ENCODE measurements around the gene XRCC3. TPM values are rescaled to one million over a fixed set of nuclear protein-coding genes. Genes with fewer than 3 reads are reported as not detected.

The XRCC3 gene
- total and polyA plus RNA-seq, 4 donors = 1.7 to 14.1 (median 2.8) TPM

- no peak for TF ChIP-seq REST (IDR thresholded peaks at IDR 0.05)
- no peak for TF ChIP-seq FOXA1 (IDR thresholded peaks at IDR 0.05)
- TF ChIP-seq MAX (IDR thresholded peaks at IDR 0.05) = no peak
- no peak for TF ChIP-seq FOXA2 (IDR thresholded peaks at IDR 0.05)
- TF ChIP-seq ZBTB33 (IDR thresholded peaks at IDR 0.05) = no peak
- no peak for TF ChIP-seq JUND (IDR thresholded peaks at IDR 0.05)
Observed at GRCh38 chr14:103735815-103736545, 20.7 kb upstream of the XRCC3 start (continued).

DNA sequence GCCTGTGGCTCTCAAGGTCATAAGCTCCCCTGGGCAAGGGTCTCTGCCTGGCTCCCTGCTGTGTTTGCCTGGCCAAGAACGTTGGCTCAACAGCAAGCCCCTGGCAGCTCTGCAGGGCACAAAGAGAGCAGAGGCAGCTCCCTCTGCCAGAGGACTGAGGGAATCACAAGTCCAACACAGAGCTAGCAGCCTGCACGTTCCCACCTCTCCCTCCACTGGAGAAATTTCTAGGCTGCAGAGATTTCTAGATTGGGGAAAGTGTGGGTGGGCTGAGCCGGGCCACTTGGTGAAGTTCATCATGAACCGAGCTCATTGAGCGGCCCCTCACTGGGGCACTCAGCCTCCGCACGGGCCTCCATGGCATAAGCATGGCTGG, 20.2 kb upstream of the XRCC3 start:
- no peak overlapping the region for H3K4me3 ChIP-seq (ENCODE audit: low read depth in 1 of 3, low read length in 3 of 3)
- H3K27me3 ChIP-seq (ENCODE audit: control insufficient read depth in 4 of 4, insufficient read depth in 4 of 4, low read length in 3 of 4) = no peaks in the 10 kb centered on the region
- WGBS = 74% methylated on average over 7 of the region's 7 CpGs
- no peak overlapping the region for H3K27ac ChIP-seq (ENCODE audit: low read depth in 1 of 2, low read length in 2 of 2)
- H3K9ac ChIP-seq (ENCODE audit: low read depth in 1 of 2, low read length in 2 of 2) = no peak overlapping the region
- H3K36me3 ChIP-seq (ENCODE audit: control insufficient read depth in 4 of 4, insufficient read depth in 3 of 4, low read depth in 1 of 4, low read length in 3 of 4) = peaks cover 11 to 46% (median 20%) of the 10 kb centered on the region in 4 donors
- no peak for TF ChIP-seq FOXA2 (IDR thresholded peaks at IDR 0.05)
- no peak for TF ChIP-seq NR2F2 (IDR thresholded peaks at IDR 0.05)
- TF ChIP-seq SP1 (IDR thresholded peaks at IDR 0.05) = no peak
- TF ChIP-seq JUND (IDR thresholded peaks at IDR 0.05) = no peak
- DNase-seq (ENCODE audit: low spot score) = no peak
- H3K4me1 ChIP-seq (ENCODE audit: control insufficient read depth in 4 of 4, insufficient read depth in 4 of 4, low read length in 3 of 4) = peaks cover 0 to 8% (median 3%) of the 10 kb centered on the region in 4 donors
- no peaks in the 10 kb centered on the region for H3K9me3 ChIP-seq (ENCODE audit: control insufficient read depth in 4 of 4, low read length in 3 of 4)

- peaks cover 7 to 43% (median 20%) of the 10 kb centered on the region in 4 donors for H3K36me3 ChIP-seq (ENCODE audit: control insufficient read depth in 4 of 4, insufficient read depth in 3 of 4, low read depth in 1 of 4, low read length in 3 of 4)
- no peak overlapping the region for H3K27ac ChIP-seq (ENCODE audit: low read depth in 1 of 2, low read length in 2 of 2)
- H3K27me3 ChIP-seq (ENCODE audit: control insufficient read depth in 4 of 4, insufficient read depth in 4 of 4, low read length in 3 of 4) = no peaks in the 10 kb centered on the region
- no peak overlapping the region for H3K9ac ChIP-seq (ENCODE audit: low read depth in 1 of 2, low read length in 2 of 2)
- no peak overlapping the region for H3K4me3 ChIP-seq (ENCODE audit: low read depth in 1 of 3, low read length in 3 of 3)
- H3K9me3 ChIP-seq (ENCODE audit: control insufficient read depth in 4 of 4, low read length in 3 of 4) = no peaks in the 10 kb centered on the region
- no peak for DNase-seq (ENCODE audit: low spot score)
- peaks cover 0 to 12% (median 6%) of the 10 kb centered on the region in 4 donors for H3K4me1 ChIP-seq (ENCODE audit: control insufficient read depth in 4 of 4, insufficient read depth in 4 of 4, low read length in 3 of 4)
- WGBS = 71% methylated on average over 12 of the region's 12 CpGs
- TF ChIP-seq, protein P1, sequence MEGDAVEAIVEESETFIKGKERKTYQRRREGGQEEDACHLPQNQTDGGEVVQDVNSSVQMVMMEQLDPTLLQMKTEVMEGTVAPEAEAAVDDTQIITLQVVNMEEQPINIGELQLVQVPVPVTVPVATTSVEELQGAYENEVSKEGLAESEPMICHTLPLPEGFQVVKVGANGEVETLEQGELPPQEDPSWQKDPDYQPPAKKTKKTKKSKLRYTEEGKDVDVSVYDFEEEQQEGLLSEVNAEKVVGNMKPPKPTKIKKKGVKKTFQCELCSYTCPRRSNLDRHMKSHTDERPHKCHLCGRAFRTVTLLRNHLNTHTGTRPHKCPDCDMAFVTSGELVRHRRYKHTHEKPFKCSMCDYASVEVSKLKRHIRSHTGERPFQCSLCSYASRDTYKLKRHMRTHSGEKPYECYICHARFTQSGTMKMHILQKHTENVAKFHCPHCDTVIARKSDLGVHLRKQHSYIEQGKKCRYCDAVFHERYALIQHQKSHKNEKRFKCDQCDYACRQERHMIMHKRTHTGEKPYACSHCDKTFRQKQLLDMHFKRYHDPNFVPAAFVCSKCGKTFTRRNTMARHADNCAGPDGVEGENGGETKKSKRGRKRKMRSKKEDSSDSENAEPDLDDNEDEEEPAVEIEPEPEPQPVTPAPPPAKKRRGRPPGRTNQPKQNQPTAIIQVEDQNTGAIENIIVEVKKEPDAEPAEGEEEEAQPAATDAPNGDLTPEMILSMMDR (IDR thresholded peaks at IDR 0.05; ENCODE audit: low read depth, low read length, missing input control) = no peak
- TF ChIP-seq EGR1 (IDR thresholded peaks at IDR 0.05; ENCODE audit: low read depth in 2 of 2) = no peak
- TF ChIP-seq TAF1 (conservative IDR thresholded peaks at IDR 0.05) = no peak
- TF ChIP-seq GABPA (IDR thresholded peaks at IDR 0.05 in 1 of 2, conservative IDR thresholded peaks at IDR 0.05 in 1 of 2) = no peak
- TF ChIP-seq HNF4G (IDR thresholded peaks at IDR 0.05) = no peak
- TF ChIP-seq, protein P2, sequence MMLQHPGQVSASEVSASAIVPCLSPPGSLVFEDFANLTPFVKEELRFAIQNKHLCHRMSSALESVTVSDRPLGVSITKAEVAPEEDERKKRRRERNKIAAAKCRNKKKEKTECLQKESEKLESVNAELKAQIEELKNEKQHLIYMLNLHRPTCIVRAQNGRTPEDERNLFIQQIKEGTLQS (IDR thresholded peaks at IDR 0.05) = no peak
- TF ChIP-seq RAD21 (IDR thresholded peaks at IDR 0.05) = no peak
- TF ChIP-seq MAX (IDR thresholded peaks at IDR 0.05) = no peak
- no peak for TF ChIP-seq FOXA1 (IDR thresholded peaks at IDR 0.05)
- no peak for TF ChIP-seq ZBTB33 (IDR thresholded peaks at IDR 0.05)
Observed at GRCh38 chr14:103735022-103735421, 19.8 kb upstream of the XRCC3 start.

Measured in liver (tissue), 9 donors.